GM12865 (cell line): ENCODE results near the gene TBC1D17.

ENCODE experiments used
- DNase-seq: peaks from one replicate; pipeline ENCODE4 v3.0.0; 2010; ENCODE audit warnings: low read depth
- H3K4me3 ChIP-seq: 2 replicates; pipeline ENCODE4 v1.5.1; 2011; ENCODE audit warnings: mild to moderate bottlenecking, low read depth, low read length, control low read depth
- CTCF ChIP-seq: IDR thresholded peaks from 2 replicates; pipeline ENCODE4 v1.5.1; 2011; ENCODE audit warnings: low read length, control low read depth, low read depth, inconsistent platforms; ENCODE audit not compliant: insufficient read depth; ENCODE audit errors: missing control alignments

Gene TBC1D17

GRCh38 chr19:49873834-49874233, 3.7 kb upstream of the TBC1D17 start:
- no peak overlapping the region for H3K4me3 ChIP-seq
- TF ChIP-seq CTCF = no peak
- DNase-seq = no peak

GRCh38 chr19:49874503-49875157, 2.9 kb upstream of the TBC1D17 start:
- H3K4me3 ChIP-seq = no peak overlapping the region
- DNase-seq = no peak
- TF ChIP-seq CTCF = no peak

GRCh38 chr19:49875177-49875576, 2.3 kb upstream of the TBC1D17 start:
- H3K4me3 ChIP-seq = peak overlapping the region; percentile 65
- no peak for TF ChIP-seq CTCF
- DNase-seq = no peak

GRCh38 chr19:49875857-49876421, 1.6 kb upstream of the TBC1D17 start:
- peak; percentile 66 for DNase-seq
- no peak for TF ChIP-seq CTCF
- H3K4me3 ChIP-seq = peak overlapping the region; percentile 65

GRCh38 chr19:49876422-49877019, 981 bp upstream of the TBC1D17 start:
- peak; percentile 100 for DNase-seq
- H3K4me3 ChIP-seq = peak overlapping the region; percentile 89
- no peak for TF ChIP-seq CTCF

- TF ChIP-seq CTCF = no peak
- peak overlapping the region; percentile 89 for H3K4me3 ChIP-seq
- peak; percentile 99 for DNase-seq
Measured at GRCh38 chr19:49877879-49878743, 609 bp downstream of the TBC1D17 start.
